ENCODE data around the gene FAM118B.

The FAM118B gene

GRCh38 chr11:126195119-126195518 lies 16.5 kb upstream of the FAM118B start:
- H3K9me3 ChIP-seq (ENCODE audit: control insufficient read depth, low read length), result no peaks in the 10 kb centered on the region
- H3K36me3 ChIP-seq (ENCODE audit: control insufficient read depth, insufficient read depth, low read length), result peaks cover 47% of the 10 kb centered on the region
- 90 to 96% methylated on average over 3 of the region's 3 CpGs for WGBS, 2 experiments

GRCh38 chr11:126197277-126197939 lies 14.2 kb upstream of the FAM118B start:
- H3K27me3 ChIP-seq (ENCODE audit: control insufficient read depth, insufficient read depth, low read length, poor library complexity, severe bottlenecking), result no peaks in the 10 kb centered on the region
- H3K27ac ChIP-seq (ENCODE audit: insufficient read depth, low read depth, low read length, poor library complexity, severe bottlenecking), result no peak overlapping the region
- no peaks in the 10 kb centered on the region for H3K9me3 ChIP-seq (ENCODE audit: control insufficient read depth, low read length)
- H3K36me3 ChIP-seq (ENCODE audit: control insufficient read depth, insufficient read depth, low read length), result peaks cover 60% of the 10 kb centered on the region
- no peaks in the 10 kb centered on the region for H3K4me1 ChIP-seq (ENCODE audit: control insufficient read depth, insufficient read depth, low read length)
- H3K4me3 ChIP-seq (ENCODE audit: insufficient read depth, low read depth, low read length), result no peak overlapping the region
- WGBS, 2 experiments, result 98% methylated on average over 7 of the region's 7 CpGs

More at GRCh38 chr11:126195119-126195518, 16.5 kb upstream of the FAM118B start:
- no peaks in the 10 kb centered on the region for H3K4me1 ChIP-seq (ENCODE audit: control insufficient read depth, insufficient read depth, low read length)
- no peaks in the 10 kb centered on the region for H3K27me3 ChIP-seq (ENCODE audit: control insufficient read depth, insufficient read depth, low read length, poor library complexity, severe bottlenecking)
- no peak overlapping the region for H3K27ac ChIP-seq (ENCODE audit: insufficient read depth, low read depth, low read length, poor library complexity, severe bottlenecking)
- H3K4me3 ChIP-seq (ENCODE audit: insufficient read depth, low read depth, low read length), result no peak overlapping the region

GRCh38 chr11:126198648-126199047 lies 12.9 kb upstream of the FAM118B start:
- Histone ChIP-seq H3K27ac (ENCODE audit: insufficient read depth, low read depth, low read length, poor library complexity, severe bottlenecking) (no peak overlapping the region), H3K27me3 (ENCODE audit: control insufficient read depth, insufficient read depth, low read length, poor library complexity, severe bottlenecking) (no peaks in the 10 kb centered on the region), H3K9me3 (ENCODE audit: control insufficient read depth, low read length) (no peaks in the 10 kb centered on the region), H3K4me3 (ENCODE audit: insufficient read depth, low read depth, low read length) (no peak overlapping the region), H3K36me3 (ENCODE audit: control insufficient read depth, insufficient read depth, low read length) (peaks cover 72% of the 10 kb centered on the region), H3K4me1 (ENCODE audit: control insufficient read depth, insufficient read depth, low read length) (no peaks in the 10 kb centered on the region)
- 93 to 96% methylated on average over 5 of the region's 5 CpGs for WGBS, 2 experiments

- no peaks in the 10 kb centered on the region for H3K9me3 ChIP-seq (ENCODE audit: control insufficient read depth, low read length)
- peaks cover 76% of the 10 kb centered on the region for H3K36me3 ChIP-seq (ENCODE audit: control insufficient read depth, insufficient read depth, low read length)
- H3K4me3 ChIP-seq (ENCODE audit: insufficient read depth, low read depth, low read length), result no peak overlapping the region
- no peaks in the 10 kb centered on the region for H3K27me3 ChIP-seq (ENCODE audit: control insufficient read depth, insufficient read depth, low read length, poor library complexity, severe bottlenecking)
- no peaks in the 10 kb centered on the region for H3K4me1 ChIP-seq (ENCODE audit: control insufficient read depth, insufficient read depth, low read length)
- WGBS, 2 experiments, result 83 to 84% methylated on average over 8 of the region's 8 CpGs
- H3K27ac ChIP-seq (ENCODE audit: insufficient read depth, low read depth, low read length, poor library complexity, severe bottlenecking), result no peak overlapping the region
Measured at GRCh38 chr11:126202646-126203359, 8.8 kb upstream of the FAM118B start.

GRCh38 chr11:126205359-126205758 lies 6.2 kb upstream of the FAM118B start:
- Histone ChIP-seq H3K27ac (ENCODE audit: insufficient read depth, low read depth, low read length, poor library complexity, severe bottlenecking) (no peak overlapping the region), H3K27me3 (ENCODE audit: control insufficient read depth, insufficient read depth, low read length, poor library complexity, severe bottlenecking) (no peaks in the 10 kb centered on the region), H3K36me3 (ENCODE audit: control insufficient read depth, insufficient read depth, low read length) (peaks cover 56% of the 10 kb centered on the region), H3K4me1 (ENCODE audit: control insufficient read depth, insufficient read depth, low read length) (peaks cover under 1% of the 10 kb centered on the region), H3K9me3 (ENCODE audit: control insufficient read depth, low read length) (no peaks in the 10 kb centered on the region), H3K4me3 (ENCODE audit: insufficient read depth, low read depth, low read length) (no peak overlapping the region)
- 96 to 97% methylated on average over 14 of the region's 14 CpGs for WGBS, 2 experiments

DNA sequence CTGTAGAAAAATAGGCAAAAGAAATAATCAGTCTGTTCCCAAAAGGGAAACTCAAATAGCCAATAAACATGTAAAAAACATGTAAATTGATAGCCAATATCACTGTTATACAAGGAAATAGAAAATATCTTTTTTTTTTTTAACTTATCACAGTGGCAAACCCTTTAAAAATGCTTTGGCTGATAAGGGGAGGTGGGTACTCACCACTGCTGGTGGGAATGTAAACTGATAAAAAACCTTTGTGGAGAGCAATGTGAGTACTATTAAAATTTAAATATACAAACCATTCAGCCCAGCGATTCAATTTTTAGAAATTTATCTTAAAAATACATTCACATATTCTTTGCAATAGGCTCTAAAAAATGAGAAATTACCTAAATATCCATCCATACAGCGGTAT lies 3.7 kb upstream of the FAM118B start:
- peaks cover 36% of the 10 kb centered on the region for H3K36me3 ChIP-seq (ENCODE audit: control insufficient read depth, insufficient read depth, low read length)
- no peaks in the 10 kb centered on the region for H3K27me3 ChIP-seq (ENCODE audit: control insufficient read depth, insufficient read depth, low read length, poor library complexity, severe bottlenecking)
- no peak overlapping the region for H3K27ac ChIP-seq (ENCODE audit: insufficient read depth, low read depth, low read length, poor library complexity, severe bottlenecking)
- WGBS, 2 experiments, result 91 to 92% methylated on average over 2 of the region's 2 CpGs
- peaks cover 9% of the 10 kb centered on the region for H3K4me1 ChIP-seq (ENCODE audit: control insufficient read depth, insufficient read depth, low read length)
- H3K4me3 ChIP-seq (ENCODE audit: insufficient read depth, low read depth, low read length), result no peak overlapping the region
- no peaks in the 10 kb centered on the region for H3K9me3 ChIP-seq (ENCODE audit: control insufficient read depth, low read length)

GRCh38 chr11:126210871-126211235 lies 729 bp upstream of the FAM118B start:
- 6% methylated on average over 20 of the region's 20 CpGs for WGBS, 2 experiments
- peak overlapping the region; percentile 99 for H3K4me3 ChIP-seq (ENCODE audit: insufficient read depth, low read depth, low read length)
- H3K4me1 ChIP-seq (ENCODE audit: control insufficient read depth, insufficient read depth, low read length), result peaks cover 9% of the 10 kb centered on the region
- H3K27ac ChIP-seq (ENCODE audit: insufficient read depth, low read depth, low read length, poor library complexity, severe bottlenecking), result peak overlapping the region; percentile 23
- peaks cover 9% of the 10 kb centered on the region for H3K36me3 ChIP-seq (ENCODE audit: control insufficient read depth, insufficient read depth, low read length)
- H3K9me3 ChIP-seq (ENCODE audit: control insufficient read depth, low read length), result no peaks in the 10 kb centered on the region
- H3K27me3 ChIP-seq (ENCODE audit: control insufficient read depth, insufficient read depth, low read length, poor library complexity, severe bottlenecking), result no peaks in the 10 kb centered on the region

GRCh38 chr11:126212089-126212660 lies 593 bp downstream of the FAM118B start:
- Histone ChIP-seq H3K4me3 (ENCODE audit: insufficient read depth, low read depth, low read length) (peak overlapping the region; percentile 99), H3K27ac (ENCODE audit: insufficient read depth, low read depth, low read length, poor library complexity, severe bottlenecking) (no peak overlapping the region)
- WGBS, 2 experiments, result 3% methylated on average over 15 of the region's 15 CpGs

GRCh38 chr11:126214441-126214840 lies 2.9 kb downstream of the FAM118B start:
- no peak overlapping the region for H3K27ac ChIP-seq (ENCODE audit: insufficient read depth, low read depth, low read length, poor library complexity, severe bottlenecking)
- H3K4me1 ChIP-seq (ENCODE audit: control insufficient read depth, insufficient read depth, low read length), result peaks cover 9% of the 10 kb centered on the region
- H3K27me3 ChIP-seq (ENCODE audit: control insufficient read depth, insufficient read depth, low read length, poor library complexity, severe bottlenecking), result no peaks in the 10 kb centered on the region
- 95 to 100% methylated on average over 1 of the region's 2 CpGs for WGBS, 2 experiments
- H3K4me3 ChIP-seq (ENCODE audit: insufficient read depth, low read depth, low read length), result no peak overlapping the region
- no peaks in the 10 kb centered on the region for H3K9me3 ChIP-seq (ENCODE audit: control insufficient read depth, low read length)
- H3K36me3 ChIP-seq (ENCODE audit: control insufficient read depth, insufficient read depth, low read length), result no peaks in the 10 kb centered on the region

More at GRCh38 chr11:126212089-126212660, 593 bp downstream of the FAM118B start:
- Histone ChIP-seq H3K9me3 (ENCODE audit: control insufficient read depth, low read length) (no peaks in the 10 kb centered on the region), H3K27me3 (ENCODE audit: control insufficient read depth, insufficient read depth, low read length, poor library complexity, severe bottlenecking) (no peaks in the 10 kb centered on the region), H3K4me1 (ENCODE audit: control insufficient read depth, insufficient read depth, low read length) (peaks cover 9% of the 10 kb centered on the region), H3K36me3 (ENCODE audit: control insufficient read depth, insufficient read depth, low read length) (no peaks in the 10 kb centered on the region)

GRCh38 chr11:126214841-126215240 lies 3.3 kb downstream of the FAM118B start:
- Histone ChIP-seq H3K27me3 (ENCODE audit: control insufficient read depth, insufficient read depth, low read length, poor library complexity, severe bottlenecking) (no peaks in the 10 kb centered on the region), H3K27ac (ENCODE audit: insufficient read depth, low read depth, low read length, poor library complexity, severe bottlenecking) (no peak overlapping the region), H3K4me3 (ENCODE audit: insufficient read depth, low read depth, low read length) (no peak overlapping the region), H3K4me1 (ENCODE audit: control insufficient read depth, insufficient read depth, low read length) (peaks cover 9% of the 10 kb centered on the region), H3K36me3 (ENCODE audit: control insufficient read depth, insufficient read depth, low read length) (no peaks in the 10 kb centered on the region), H3K9me3 (ENCODE audit: control insufficient read depth, low read length) (no peaks in the 10 kb centered on the region)
- 76 to 78% methylated on average over 5 of the region's 6 CpGs for WGBS, 2 experiments

Data from ectodermal cell (in vitro differentiated cells).